Right lung (tissue), 5 donors: ENCODE data around the gene IGSF9B. TPM values are rescaled to one million over a fixed set of nuclear protein-coding genes. Genes with fewer than 3 reads are reported as not detected.

Source experiments
- DNase-seq, 2 donors: peaks; one replicate each; pipeline ENCODE4 v3.0.0-alpha.2; 2013
- polyA plus RNA-seq, 5 donors: library from polyadenylated mRNA; unstranded; fragments of 120-200 nt; gene quantifications; one replicate each; pipeline versions ENCODE4 v1.2.1 to v1.2.3, GENCODE V29; 2013; ENCODE audit warnings: inconsistent platforms in 1 of 5, low replicate concordance in 1 of 5; ENCODE audit not compliant: insufficient read length in 5 of 5, insufficient read depth in 1 of 5

IGSF9B gene
- polyA plus RNA-seq, 5 donors, result 1.7 to 4.8 (median 2.0) TPM

DNA sequence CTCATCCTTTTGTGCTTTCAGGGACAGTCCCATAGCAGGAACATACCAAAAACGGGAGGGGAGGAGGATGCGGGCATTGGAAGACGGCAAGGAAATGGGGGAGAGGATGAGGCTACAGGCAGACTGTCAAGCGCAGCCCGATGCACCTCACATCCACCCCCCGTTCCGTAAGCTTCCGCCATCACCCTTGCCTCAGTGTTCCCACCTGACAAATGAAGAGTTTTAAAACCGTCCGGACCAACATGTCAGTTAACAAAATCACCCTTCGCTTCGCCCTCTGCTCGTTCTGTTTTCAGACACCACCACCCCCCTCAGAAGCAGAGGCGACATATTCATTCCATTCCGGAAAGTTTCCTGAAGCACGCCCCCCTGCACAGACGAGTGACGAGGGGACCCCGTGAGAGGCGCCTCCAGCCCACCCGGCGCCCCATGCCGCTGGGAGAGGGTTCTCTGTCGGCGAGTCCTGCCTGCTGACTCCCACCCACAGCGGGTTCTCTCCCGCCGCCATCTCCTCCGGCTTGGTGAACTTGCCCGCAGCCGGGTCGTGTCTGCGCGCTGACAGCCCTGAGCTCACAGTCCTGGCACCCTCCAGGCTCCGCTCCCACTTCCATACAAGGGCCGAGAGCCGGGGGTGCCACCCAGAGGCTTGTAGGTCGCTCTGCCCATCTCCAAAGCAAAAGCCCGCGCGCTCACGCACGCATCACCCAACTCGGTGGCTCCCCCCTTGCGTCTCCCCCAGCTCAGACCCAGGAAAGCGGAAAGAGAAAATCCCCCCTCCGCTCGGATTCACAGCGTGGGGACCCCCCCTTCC is 1.5 kb downstream of the IGSF9B start:
- no peak for DNase-seq

GRCh38 chr11:133953999-133954398 is 2.8 kb downstream of the IGSF9B start:
- DNase-seq, result no peak

- no peak for DNase-seq
These were observed 3.2 kb downstream of the IGSF9B start for GRCh38 chr11:133953547-133953946.

GRCh38 chr11:133952199-133953190 is 4.3 kb downstream of the IGSF9B start:
- DNase-seq, result no peak

- DNase-seq, result no peak
These were observed 5.2 kb downstream of the IGSF9B start for GRCh38 chr11:133951327-133952198.

GRCh38 chr11:133950874-133951326 is 5.9 kb downstream of the IGSF9B start:
- DNase-seq, result no peak

GRCh38 chr11:133950421-133950820 is 6.3 kb downstream of the IGSF9B start:
- no peak for DNase-seq

GRCh38 chr11:133949129-133949528 is 7.6 kb downstream of the IGSF9B start:
- DNase-seq, result no peak

DNA sequence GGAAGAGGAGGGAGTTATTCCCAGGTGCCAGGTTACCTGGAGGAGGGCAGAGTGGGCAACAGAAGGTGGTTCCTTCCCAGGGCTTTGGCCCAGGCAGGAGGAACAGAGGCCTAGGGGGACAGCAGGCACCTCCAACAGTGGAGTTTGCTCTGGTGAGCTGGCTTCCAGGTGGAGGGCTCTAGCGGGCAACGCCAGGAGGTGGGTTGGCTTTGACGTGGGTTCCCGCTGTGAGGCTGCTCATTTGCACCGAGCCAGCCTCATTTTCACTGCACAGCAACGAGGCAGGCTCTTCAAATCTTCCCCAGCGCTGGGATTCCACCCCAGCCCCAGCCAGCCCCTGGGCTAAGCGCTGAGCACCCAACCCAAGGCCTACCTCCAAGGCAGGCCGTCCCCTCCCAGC is 8.1 kb downstream of the IGSF9B start:
- no peak for DNase-seq

GRCh38 chr11:133947321-133947756 is 9.4 kb downstream of the IGSF9B start:
- DNase-seq, result peak in 1 of 2 donors; percentile 41

DNA sequence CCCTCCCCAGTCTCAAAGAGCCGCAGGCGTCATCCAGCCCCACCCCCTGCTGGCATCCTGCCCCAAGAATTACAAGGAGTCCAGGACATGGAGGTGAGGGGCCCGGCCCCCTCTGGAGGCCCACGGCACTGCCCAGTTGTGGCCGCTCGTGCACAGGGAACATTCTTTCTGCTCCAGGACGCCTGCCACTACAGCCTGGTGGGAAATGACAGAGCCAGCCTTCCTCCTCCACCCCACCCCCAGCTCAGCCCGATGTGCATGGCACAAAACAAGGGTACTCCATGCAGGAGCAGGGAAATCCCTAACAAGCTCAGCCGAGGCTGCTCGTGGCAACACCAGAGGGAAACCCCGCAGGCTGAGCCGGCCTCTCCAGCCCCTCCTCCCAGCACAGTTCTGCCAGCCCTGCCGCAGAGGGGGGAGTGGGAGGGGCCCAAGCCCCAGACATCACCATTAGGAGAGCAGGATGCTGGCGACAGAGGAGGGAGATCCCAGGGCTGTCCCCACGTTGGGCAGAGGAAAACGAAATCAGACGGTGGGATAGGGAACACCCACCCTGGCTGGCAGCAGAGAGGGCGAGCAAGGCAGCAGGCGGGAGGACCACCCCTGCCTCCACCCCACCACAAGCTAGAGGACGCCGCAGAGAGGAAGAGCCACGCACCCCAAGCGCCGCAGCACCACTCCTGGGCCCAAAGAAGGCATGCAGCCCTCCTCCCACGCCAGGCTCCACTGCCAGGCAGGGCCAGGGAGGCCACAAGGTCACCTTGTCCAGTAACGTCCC is 10.0 kb downstream of the IGSF9B start:
- no peak for DNase-seq

GRCh38 chr11:133946051-133946450 is 10.7 kb downstream of the IGSF9B start:
- DNase-seq, result no peak

DNA sequence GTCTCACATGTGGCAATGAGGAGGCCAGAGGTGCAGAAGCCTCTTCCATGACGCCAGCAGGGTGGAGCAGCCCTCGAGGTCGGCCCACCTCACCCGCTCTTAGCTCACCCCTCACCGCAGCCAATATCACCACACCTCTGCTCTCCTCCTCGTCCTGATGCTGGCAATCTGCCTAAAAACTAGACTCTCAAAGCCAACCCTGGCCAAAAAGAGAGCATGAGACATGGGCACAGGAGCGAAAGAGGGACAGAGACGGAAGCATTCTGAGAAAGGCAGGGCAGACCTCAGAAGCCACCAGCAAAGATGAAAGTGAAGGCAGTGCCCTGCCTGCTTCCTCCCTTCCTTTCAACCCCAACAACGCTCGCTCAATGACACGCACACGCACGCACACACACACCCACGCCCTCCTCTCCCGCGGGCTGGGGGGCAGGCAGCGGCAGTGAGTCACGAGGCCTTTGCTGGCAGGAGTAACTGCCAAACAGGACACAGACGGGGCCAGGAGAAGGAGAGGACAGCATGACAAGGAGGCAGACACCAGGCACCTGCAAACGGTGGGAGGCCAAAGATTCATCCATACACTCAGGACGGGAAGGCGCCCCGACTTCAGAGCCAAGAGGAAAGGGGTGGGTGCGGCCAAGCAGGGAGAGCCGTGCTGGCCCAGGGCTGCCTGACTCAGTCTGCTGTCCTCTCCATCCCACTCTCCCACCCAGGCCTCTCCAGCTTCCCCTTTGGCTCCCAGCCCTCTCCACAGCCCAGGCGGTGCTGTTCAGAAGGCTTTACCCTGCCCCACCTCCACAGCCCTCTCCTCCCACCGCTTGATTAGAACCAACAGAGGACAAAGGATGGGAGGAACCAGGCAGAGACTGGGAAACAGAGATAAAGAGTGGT is 11.4 kb downstream of the IGSF9B start:
- DNase-seq, result no peak

- DNase-seq, result no peak
These were observed 12.6 kb downstream of the IGSF9B start for GRCh38 chr11:133943950-133944698.

GRCh38 chr11:133942577-133942976 is 14.2 kb downstream of the IGSF9B start:
- DNase-seq, result no peak

DNA sequence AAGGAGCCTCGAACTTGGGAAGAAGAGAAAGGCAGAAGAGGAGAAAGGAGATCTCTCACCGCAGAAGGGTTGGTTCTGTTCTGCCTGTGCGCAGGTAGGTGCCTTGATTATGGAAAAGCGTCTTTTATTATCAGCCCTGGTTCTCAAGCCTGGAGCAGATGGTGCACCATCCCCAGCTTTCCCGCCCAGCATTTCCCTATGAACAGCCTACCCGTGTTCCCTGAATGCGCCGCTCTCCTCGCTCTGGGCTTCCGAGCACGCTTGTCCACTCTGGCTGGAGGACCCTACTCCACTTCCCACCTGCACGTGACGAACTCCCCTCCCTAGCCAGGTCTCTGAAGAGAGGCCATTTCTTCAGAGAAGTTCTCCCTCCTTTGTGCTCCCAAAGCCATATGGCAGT is 15.2 kb downstream of the IGSF9B start:
- DNase-seq, result no peak

GRCh38 chr11:133940034-133940433 is 16.7 kb downstream of the IGSF9B start:
- no peak for DNase-seq

- DNase-seq, result no peak
These were observed 17.2 kb downstream of the IGSF9B start for GRCh38 chr11:133939558-133939957.

GRCh38 chr11:133938166-133938565 is 18.6 kb downstream of the IGSF9B start:
- DNase-seq, result no peak
